Measurements from ENCODE around the gene CSTF3.
A peak's percentile ranks its signal among the peaks of the same experiment; 100 is the strongest.

The CSTF3 gene

DNA sequence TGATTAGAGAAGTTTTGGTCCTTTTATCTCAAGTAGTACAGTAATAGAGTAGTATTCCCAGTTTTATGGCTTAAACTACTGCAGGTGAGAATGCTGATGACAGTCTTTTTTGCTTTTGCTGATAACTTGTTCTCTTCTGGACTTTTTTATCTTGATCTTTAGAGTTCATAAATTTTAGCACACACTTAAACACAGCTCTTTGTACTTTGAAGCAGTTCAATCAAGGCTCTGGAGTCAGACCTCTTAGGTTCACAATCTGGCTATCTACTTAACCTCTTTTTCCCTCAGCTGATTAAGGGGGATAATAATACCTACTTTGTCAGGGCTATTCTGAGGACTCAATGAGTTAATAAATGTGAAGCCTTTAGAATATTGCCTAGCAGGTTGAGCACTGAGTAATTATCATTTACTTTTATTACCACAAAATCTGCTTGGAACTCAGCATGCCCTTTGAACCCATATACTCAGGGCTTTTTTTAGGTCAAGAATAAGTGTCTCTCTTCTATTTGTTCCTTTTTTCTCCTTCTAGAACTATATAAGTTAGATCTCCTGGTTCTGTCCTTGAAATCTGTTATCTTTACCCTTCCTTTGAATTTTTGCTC lies 51.9 kb downstream of the CSTF3 start:
- no peak for TF ChIP-seq ZNF211 (tag by site-specific recombination; IDR thresholded peaks at IDR 0.05; ENCODE audit: low read depth)
- no peak for TF ChIP-seq ZNF248 (tag by site-specific recombination; IDR thresholded peaks at IDR 0.05)
- TF ChIP-seq TCF7L2 (IDR thresholded peaks at IDR 0.05; ENCODE audit: borderline replicate concordance, low read depth, low read length) = peak; percentile 68; the same call in 1 of the 2 replicates
- TF ChIP-seq ZNF664 (tag by site-specific recombination; IDR thresholded peaks at IDR 0.05) = no peak
- Histone ChIP-seq H3K4me1 (ENCODE audit: control insufficient read depth, insufficient read depth, low read length) (no peaks in the 10 kb centered on the region), H3K4me3 (ENCODE audit: low read depth, low read length) (no peak overlapping the region), H3K27ac (ENCODE audit: extremely low read depth, low read depth, low read length) (no peak overlapping the region), H3K9me3 (ENCODE audit: control insufficient read depth, insufficient read depth, low read depth, low read length) (no peaks in the 10 kb centered on the region), H3K36me3 (ENCODE audit: control insufficient read depth in 2 of 2, insufficient read depth in 1 of 2, low read length in 2 of 2) (peaks cover 16 to 24% of the 10 kb centered on the region in 2 experiments)
- ChIA-PET CTCF (interaction anchor here (0.7 kb wide), 1 partner anchor 11 kb away, joined by 3 read pairs; no protein-coding TSS in a partner anchor), POLR2A (no interaction called here)

DNA sequence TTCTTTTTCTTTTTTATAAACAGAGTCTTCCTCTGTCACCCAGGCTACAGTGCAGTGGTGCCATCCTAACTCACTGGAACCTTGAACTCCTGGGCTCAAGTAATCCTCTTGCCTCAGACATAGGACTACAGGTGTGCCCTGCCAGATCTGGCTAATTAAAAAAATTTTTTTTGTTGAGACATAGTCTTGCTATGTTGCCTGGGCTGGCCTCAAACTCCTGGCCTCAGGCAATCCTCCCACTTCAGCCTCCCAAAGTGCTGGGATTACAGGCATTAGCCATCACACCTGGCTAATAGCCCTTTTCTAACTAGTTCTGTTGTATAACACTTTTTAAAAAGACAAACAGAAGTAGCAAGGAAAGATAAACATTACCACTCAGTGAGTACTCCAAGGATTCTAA lies 57.4 kb downstream of the CSTF3 start:
- ChIA-PET POLR2A (no interaction called here), CTCF (interaction anchor here (0.7 kb wide), 1 partner anchor 144 kb away, joined by 3 read pairs; no protein-coding TSS in a partner anchor)
- peaks cover 26 to 61% of the 10 kb centered on the region in 2 experiments for H3K36me3 ChIP-seq (ENCODE audit: control insufficient read depth in 2 of 2, insufficient read depth in 1 of 2, low read length in 2 of 2)
- TF ChIP-seq ZNF19 (tag by site-specific recombination; IDR thresholded peaks at IDR 0.05; ENCODE audit: low read depth) (no peak), TRIM28 (IDR thresholded peaks at IDR 0.05; ENCODE audit: borderline replicate concordance, low read length) (no peak), ZSCAN5A (tag by site-specific recombination; IDR thresholded peaks at IDR 0.05) (no peak), ZNF501 (tag by site-specific recombination; IDR thresholded peaks at IDR 0.05) (no peak), ZNF341 (tag by site-specific recombination; IDR thresholded peaks at IDR 0.05; ENCODE audit: low read depth) (no peak), HIC1 (tag by site-specific recombination; IDR thresholded peaks at IDR 0.05) (no peak), ZNF629 (tag by site-specific recombination; IDR thresholded peaks at IDR 0.05) (no peak), ZSCAN23 (tag by site-specific recombination; IDR thresholded peaks at IDR 0.05) (no peak), GLIS2 (tag by site-specific recombination; IDR thresholded peaks at IDR 0.05) (no peak), ZNF394 (tag by site-specific recombination; IDR thresholded peaks at IDR 0.05; ENCODE audit: borderline replicate concordance) (no peak), ZNF121 (tag by site-specific recombination; IDR thresholded peaks at IDR 0.05) (no peak), AEBP2 (tag by site-specific recombination; IDR thresholded peaks at IDR 0.05; ENCODE audit: borderline replicate concordance) (no peak), ZNF776 (tag by site-specific recombination; IDR thresholded peaks at IDR 0.05; ENCODE audit: borderline replicate concordance) (no peak), RBAK (tag by site-specific recombination; IDR thresholded peaks at IDR 0.05) (no peak), ZNF830 (tag by site-specific recombination; IDR thresholded peaks at IDR 0.05; ENCODE audit: low read depth) (no peak)
- TF ChIP-seq, protein P1, sequence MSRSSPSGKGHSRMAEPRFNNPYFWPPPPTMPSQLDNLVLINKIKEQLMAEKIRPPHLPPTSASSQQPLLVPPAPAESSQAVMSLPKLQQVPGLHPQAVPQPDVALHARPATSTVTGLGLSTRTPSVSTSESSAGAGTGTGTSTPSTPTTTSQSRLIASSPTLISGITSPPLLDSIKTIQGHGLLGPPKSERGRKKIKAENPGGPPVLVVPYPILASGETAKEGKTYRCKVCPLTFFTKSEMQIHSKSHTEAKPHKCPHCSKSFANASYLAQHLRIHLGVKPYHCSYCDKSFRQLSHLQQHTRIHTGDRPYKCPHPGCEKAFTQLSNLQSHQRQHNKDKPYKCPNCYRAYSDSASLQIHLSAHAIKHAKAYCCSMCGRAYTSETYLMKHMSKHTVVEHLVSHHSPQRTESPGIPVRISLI (tag by site-specific recombination; IDR thresholded peaks at IDR 0.05) = no peak
- TF ChIP-seq, protein P2, sequence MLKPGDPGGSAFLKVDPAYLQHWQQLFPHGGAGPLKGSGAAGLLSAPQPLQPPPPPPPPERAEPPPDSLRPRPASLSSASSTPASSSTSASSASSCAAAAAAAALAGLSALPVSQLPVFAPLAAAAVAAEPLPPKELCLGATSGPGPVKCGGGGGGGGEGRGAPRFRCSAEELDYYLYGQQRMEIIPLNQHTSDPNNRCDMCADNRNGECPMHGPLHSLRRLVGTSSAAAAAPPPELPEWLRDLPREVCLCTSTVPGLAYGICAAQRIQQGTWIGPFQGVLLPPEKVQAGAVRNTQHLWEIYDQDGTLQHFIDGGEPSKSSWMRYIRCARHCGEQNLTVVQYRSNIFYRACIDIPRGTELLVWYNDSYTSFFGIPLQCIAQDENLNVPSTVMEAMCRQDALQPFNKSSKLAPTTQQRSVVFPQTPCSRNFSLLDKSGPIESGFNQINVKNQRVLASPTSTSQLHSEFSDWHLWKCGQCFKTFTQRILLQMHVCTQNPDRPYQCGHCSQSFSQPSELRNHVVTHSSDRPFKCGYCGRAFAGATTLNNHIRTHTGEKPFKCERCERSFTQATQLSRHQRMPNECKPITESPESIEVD (tag by site-specific recombination; IDR thresholded peaks at IDR 0.05) = no peak
- H3K9me3 ChIP-seq (ENCODE audit: control insufficient read depth, insufficient read depth, low read depth, low read length) = no peaks in the 10 kb centered on the region
- no peaks in the 10 kb centered on the region for H3K4me1 ChIP-seq (ENCODE audit: control insufficient read depth, insufficient read depth, low read length)
- no peak overlapping the region for H3K4me3 ChIP-seq (ENCODE audit: low read depth, low read length)
- H3K27ac ChIP-seq (ENCODE audit: extremely low read depth, low read depth, low read length) = no peak overlapping the region
